ENCODE results near the gene KIAA0319L.
"Not testable (repeated sequence)": the region's sequence is repeated elsewhere in the genome, so short reads cannot be mapped to it uniquely, and the experiment has no call there.

The KIAA0319L gene

GRCh38 chr1:35592991-35593769, 36.0 kb upstream of the KIAA0319L start:
- Histone ChIP-seq H3K36me3 (ENCODE audit: insufficient read depth, low read length) (no peaks in the 10 kb centered on the region), H3K9ac (ENCODE audit: low read depth, low read length) (no peak overlapping the region), H3K27ac (ENCODE audit: low read depth, low read length) (no peak overlapping the region), H3K27me3 (ENCODE audit: insufficient read depth, low read length) (no peaks in the 10 kb centered on the region), H3K4me1 (ENCODE audit: insufficient read depth, low read length) (no peaks in the 10 kb centered on the region), H3K4me3 (ENCODE audit: low read length) (no peak overlapping the region), H3K9me3 (ENCODE audit: insufficient read depth, low read depth, low read length) (no peaks in the 10 kb centered on the region)
- 87% methylated on average over 8 of the region's 8 CpGs for WGBS

GRCh38 chr1:35591211-35591610, 34.0 kb upstream of the KIAA0319L start:
- Histone ChIP-seq H3K4me3 (ENCODE audit: low read length) (no peak overlapping the region), H3K27ac (ENCODE audit: low read depth, low read length) (no peak overlapping the region), H3K36me3 (ENCODE audit: insufficient read depth, low read length) (no peaks in the 10 kb centered on the region), H3K9ac (ENCODE audit: low read depth, low read length) (no peak overlapping the region), H3K27me3 (ENCODE audit: insufficient read depth, low read length) (no peaks in the 10 kb centered on the region), H3K4me1 (ENCODE audit: insufficient read depth, low read length) (no peaks in the 10 kb centered on the region), H3K9me3 (ENCODE audit: insufficient read depth, low read depth, low read length) (no peaks in the 10 kb centered on the region)
- WGBS, result 91% methylated on average over 8 of the region's 8 CpGs

- no peaks in the 10 kb centered on the region for H3K4me1 ChIP-seq (ENCODE audit: insufficient read depth, low read length)
- no peaks in the 10 kb centered on the region for H3K36me3 ChIP-seq (ENCODE audit: insufficient read depth, low read length)
- no peaks in the 10 kb centered on the region for H3K9me3 ChIP-seq (ENCODE audit: insufficient read depth, low read depth, low read length)
- H3K4me3 ChIP-seq (ENCODE audit: low read length), result no peak overlapping the region
- no peak overlapping the region for H3K9ac ChIP-seq (ENCODE audit: low read depth, low read length)
- no peak overlapping the region for H3K27ac ChIP-seq (ENCODE audit: low read depth, low read length)
- no peaks in the 10 kb centered on the region for H3K27me3 ChIP-seq (ENCODE audit: insufficient read depth, low read length)
- 95% methylated on average over 25 of the region's 25 CpGs for WGBS
Measured at GRCh38 chr1:35590476-35591040, 33.4 kb upstream of the KIAA0319L start.

GRCh38 chr1:35589516-35590427, 32.6 kb upstream of the KIAA0319L start:
- no peaks in the 10 kb centered on the region for H3K27me3 ChIP-seq (ENCODE audit: insufficient read depth, low read length)
- H3K9ac ChIP-seq (ENCODE audit: low read depth, low read length), result no peak overlapping the region

GRCh38 chr1:35588197-35588910, 31.2 kb upstream of the KIAA0319L start:
- H3K4me3 ChIP-seq (ENCODE audit: low read length), result no peak overlapping the region
- WGBS, result 74% methylated on average over 20 of the region's 21 CpGs
- no peaks in the 10 kb centered on the region for H3K27me3 ChIP-seq (ENCODE audit: insufficient read depth, low read length)
- no peaks in the 10 kb centered on the region for H3K4me1 ChIP-seq (ENCODE audit: insufficient read depth, low read length)
- no peaks in the 10 kb centered on the region for H3K9me3 ChIP-seq (ENCODE audit: insufficient read depth, low read depth, low read length)
- H3K27ac ChIP-seq (ENCODE audit: low read depth, low read length), result no peak overlapping the region
- no peak overlapping the region for H3K9ac ChIP-seq (ENCODE audit: low read depth, low read length)
- no peaks in the 10 kb centered on the region for H3K36me3 ChIP-seq (ENCODE audit: insufficient read depth, low read length)

More at GRCh38 chr1:35589516-35590427, 32.6 kb upstream of the KIAA0319L start:
- no peaks in the 10 kb centered on the region for H3K4me1 ChIP-seq (ENCODE audit: insufficient read depth, low read length)
- H3K27ac ChIP-seq (ENCODE audit: low read depth, low read length), result no peak overlapping the region
- no peak overlapping the region for H3K4me3 ChIP-seq (ENCODE audit: low read length)
- WGBS, result 92% methylated on average over 15 of the region's 15 CpGs
- no peaks in the 10 kb centered on the region for H3K36me3 ChIP-seq (ENCODE audit: insufficient read depth, low read length)
- no peaks in the 10 kb centered on the region for H3K9me3 ChIP-seq (ENCODE audit: insufficient read depth, low read depth, low read length)

- Histone ChIP-seq H3K9ac (ENCODE audit: low read depth, low read length) (no peak overlapping the region), H3K36me3 (ENCODE audit: insufficient read depth, low read length) (no peaks in the 10 kb centered on the region), H3K4me3 (ENCODE audit: low read length) (no peak overlapping the region), H3K27me3 (ENCODE audit: insufficient read depth, low read length) (no peaks in the 10 kb centered on the region), H3K9me3 (ENCODE audit: insufficient read depth, low read depth, low read length) (no peaks in the 10 kb centered on the region), H3K27ac (ENCODE audit: low read depth, low read length) (no peak overlapping the region), H3K4me1 (ENCODE audit: insufficient read depth, low read length) (no peaks in the 10 kb centered on the region)
- 76% methylated on average over 6 of the region's 6 CpGs for WGBS
Measured at GRCh38 chr1:35587736-35588135, 30.5 kb upstream of the KIAA0319L start.

- Histone ChIP-seq H3K4me3 (ENCODE audit: low read length) (no peak overlapping the region), H3K27me3 (ENCODE audit: insufficient read depth, low read length) (no peaks in the 10 kb centered on the region), H3K4me1 (ENCODE audit: insufficient read depth, low read length) (no peaks in the 10 kb centered on the region), H3K9me3 (ENCODE audit: insufficient read depth, low read depth, low read length) (no peaks in the 10 kb centered on the region), H3K27ac (ENCODE audit: low read depth, low read length) (no peak overlapping the region), H3K36me3 (ENCODE audit: insufficient read depth, low read length) (no peaks in the 10 kb centered on the region), H3K9ac (ENCODE audit: low read depth, low read length) (no peak overlapping the region)
- 91% methylated on average over 7 of the region's 7 CpGs for WGBS
Measured at GRCh38 chr1:35586808-35587207, 29.6 kb upstream of the KIAA0319L start.

GRCh38 chr1:35585805-35586204, 28.6 kb upstream of the KIAA0319L start:
- H3K4me1 ChIP-seq (ENCODE audit: insufficient read depth, low read length); H3K9me3 ChIP-seq (ENCODE audit: insufficient read depth, low read depth, low read length); H3K4me3 ChIP-seq (ENCODE audit: low read length); H3K27me3 ChIP-seq (ENCODE audit: insufficient read depth, low read length); H3K36me3 ChIP-seq (ENCODE audit: insufficient read depth, low read length); H3K27ac ChIP-seq (ENCODE audit: low read depth, low read length); H3K9ac ChIP-seq (ENCODE audit: low read depth, low read length): not testable (repeated sequence)
- WGBS, result 100% methylated on average over 1 of the region's 1 CpG

GRCh38 chr1:35585281-35585680, 28.1 kb upstream of the KIAA0319L start:
- Histone ChIP-seq H3K27me3 (ENCODE audit: insufficient read depth, low read length) (no peaks in the 10 kb centered on the region), H3K36me3 (ENCODE audit: insufficient read depth, low read length) (no peaks in the 10 kb centered on the region), H3K9ac (ENCODE audit: low read depth, low read length) (no peak overlapping the region), H3K9me3 (ENCODE audit: insufficient read depth, low read depth, low read length) (no peaks in the 10 kb centered on the region), H3K4me1 (ENCODE audit: insufficient read depth, low read length) (no peaks in the 10 kb centered on the region), H3K4me3 (ENCODE audit: low read length) (no peak overlapping the region), H3K27ac (ENCODE audit: low read depth, low read length) (no peak overlapping the region)
- 84% methylated on average over 3 of the region's 3 CpGs for WGBS

GRCh38 chr1:35581621-35582020, 24.4 kb upstream of the KIAA0319L start:
- not testable (repeated sequence) for H3K9ac ChIP-seq (ENCODE audit: low read depth, low read length); H3K9me3 ChIP-seq (ENCODE audit: insufficient read depth, low read depth, low read length); H3K4me1 ChIP-seq (ENCODE audit: insufficient read depth, low read length); H3K36me3 ChIP-seq (ENCODE audit: insufficient read depth, low read length); H3K4me3 ChIP-seq (ENCODE audit: low read length); H3K27ac ChIP-seq (ENCODE audit: low read depth, low read length)
- H3K27me3 ChIP-seq (ENCODE audit: insufficient read depth, low read length), result peaks cover 28% of the 10 kb centered on the region
- WGBS, result 96% methylated on average over 9 of the region's 9 CpGs
